ENCODE results near the gene EMP3. TPM values are rescaled to one million over a fixed set of nuclear protein-coding genes. Genes with fewer than 3 reads are reported as not detected.
"Not testable (repeated sequence)": the region's sequence is repeated elsewhere in the genome, so short reads cannot be mapped to it uniquely, and the experiment has no call there.

Gene EMP3
- total RNA-seq, 1 donor, result 185 TPM

DNA sequence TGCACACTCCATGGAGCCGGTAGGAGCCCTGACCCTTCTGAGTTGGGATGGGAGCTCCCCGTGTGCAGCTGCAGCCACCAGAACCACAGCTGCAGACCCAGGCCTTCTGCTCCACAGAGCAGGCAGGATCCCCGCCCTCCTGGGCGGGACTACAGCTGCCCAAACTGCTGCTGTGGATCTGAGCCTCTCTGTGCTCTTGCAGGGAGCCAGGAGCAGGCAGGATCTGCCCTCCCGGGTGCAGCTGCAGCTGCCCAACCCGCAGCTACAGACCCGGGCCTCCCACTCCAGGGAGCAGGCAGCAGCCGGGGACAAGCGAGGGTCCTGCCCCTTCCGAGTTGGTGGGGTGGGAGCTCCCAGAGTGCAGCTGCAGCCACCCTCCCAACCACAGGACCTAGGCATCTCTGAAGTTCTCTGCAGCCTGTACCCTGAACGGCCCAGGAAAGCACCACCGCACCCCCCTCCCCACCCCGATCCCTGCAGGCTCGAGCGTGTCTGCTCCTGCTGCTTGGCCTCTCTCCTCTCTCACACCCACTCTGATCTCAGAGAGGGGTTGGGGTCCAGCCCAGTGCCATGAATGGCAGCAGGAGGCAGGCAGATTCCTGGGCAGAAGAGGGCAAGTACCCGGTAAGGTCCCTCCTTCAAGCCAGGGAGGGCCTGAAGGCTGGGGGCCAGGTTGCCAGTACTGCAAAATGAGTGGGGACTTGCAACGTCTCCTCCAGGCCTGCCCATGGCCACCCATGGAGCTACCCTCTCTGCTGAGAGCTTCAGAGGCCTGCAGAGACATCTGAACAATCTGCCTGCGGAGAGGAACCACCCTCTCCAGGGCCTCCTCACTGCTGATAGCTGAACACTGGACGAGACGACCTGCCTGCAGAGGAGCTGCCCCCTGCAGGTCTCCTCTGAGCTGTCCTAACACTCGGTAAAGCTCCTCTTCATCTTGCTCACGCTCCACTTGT lies 16.4 kb upstream of the EMP3 start:
- H3K27me3 ChIP-seq (ENCODE audit: insufficient read depth, low read length), result no peaks in the 10 kb centered on the region
- TF ChIP-seq, protein P1, sequence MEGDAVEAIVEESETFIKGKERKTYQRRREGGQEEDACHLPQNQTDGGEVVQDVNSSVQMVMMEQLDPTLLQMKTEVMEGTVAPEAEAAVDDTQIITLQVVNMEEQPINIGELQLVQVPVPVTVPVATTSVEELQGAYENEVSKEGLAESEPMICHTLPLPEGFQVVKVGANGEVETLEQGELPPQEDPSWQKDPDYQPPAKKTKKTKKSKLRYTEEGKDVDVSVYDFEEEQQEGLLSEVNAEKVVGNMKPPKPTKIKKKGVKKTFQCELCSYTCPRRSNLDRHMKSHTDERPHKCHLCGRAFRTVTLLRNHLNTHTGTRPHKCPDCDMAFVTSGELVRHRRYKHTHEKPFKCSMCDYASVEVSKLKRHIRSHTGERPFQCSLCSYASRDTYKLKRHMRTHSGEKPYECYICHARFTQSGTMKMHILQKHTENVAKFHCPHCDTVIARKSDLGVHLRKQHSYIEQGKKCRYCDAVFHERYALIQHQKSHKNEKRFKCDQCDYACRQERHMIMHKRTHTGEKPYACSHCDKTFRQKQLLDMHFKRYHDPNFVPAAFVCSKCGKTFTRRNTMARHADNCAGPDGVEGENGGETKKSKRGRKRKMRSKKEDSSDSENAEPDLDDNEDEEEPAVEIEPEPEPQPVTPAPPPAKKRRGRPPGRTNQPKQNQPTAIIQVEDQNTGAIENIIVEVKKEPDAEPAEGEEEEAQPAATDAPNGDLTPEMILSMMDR (IDR thresholded peaks at IDR 0.05; ENCODE audit: extremely low read depth, low read depth, low read length), result no peak
- H3K9me3 ChIP-seq (ENCODE audit: low read depth, low read length), result no peaks in the 10 kb centered on the region
- no peaks in the 10 kb centered on the region for H3K4me1 ChIP-seq (ENCODE audit: insufficient read depth, low read length)
- H3K27ac ChIP-seq (ENCODE audit: low read depth, low read length), result no peak overlapping the region
- H3K79me2 ChIP-seq (ENCODE audit: insufficient read depth, low read length), result no peaks in the 10 kb centered on the region
- H4K20me1 ChIP-seq (ENCODE audit: insufficient read depth, low read length), result no peaks in the 10 kb centered on the region
- no peak for DNase-seq (ENCODE audit: insufficient read length, low spot score, missing footprints)
- H3K4me2 ChIP-seq (ENCODE audit: insufficient read depth, low read length), result no peak overlapping the region
- no peaks in the 10 kb centered on the region for H3K36me3 ChIP-seq (ENCODE audit: insufficient read depth, low read length)
- no peak overlapping the region for H2AFZ ChIP-seq (ENCODE audit: low read length)
- no peak overlapping the region for H3K4me3 ChIP-seq (ENCODE audit: insufficient read depth, low read length)

GRCh38 chr19:48309731-48310130 lies 15.6 kb upstream of the EMP3 start:
- not testable (repeated sequence) for H3K27ac ChIP-seq (ENCODE audit: low read depth, low read length); H3K9me3 ChIP-seq (ENCODE audit: low read depth, low read length); H3K4me2 ChIP-seq (ENCODE audit: insufficient read depth, low read length); H3K27me3 ChIP-seq (ENCODE audit: insufficient read depth, low read length); H3K4me3 ChIP-seq (ENCODE audit: insufficient read depth, low read length); H3K4me1 ChIP-seq (ENCODE audit: insufficient read depth, low read length); H4K20me1 ChIP-seq (ENCODE audit: insufficient read depth, low read length); H2AFZ ChIP-seq (ENCODE audit: low read length); H3K79me2 ChIP-seq (ENCODE audit: insufficient read depth, low read length); H3K36me3 ChIP-seq (ENCODE audit: insufficient read depth, low read length)
- DNase-seq (ENCODE audit: insufficient read length, low spot score, missing footprints), result peak; percentile 18

DNA sequence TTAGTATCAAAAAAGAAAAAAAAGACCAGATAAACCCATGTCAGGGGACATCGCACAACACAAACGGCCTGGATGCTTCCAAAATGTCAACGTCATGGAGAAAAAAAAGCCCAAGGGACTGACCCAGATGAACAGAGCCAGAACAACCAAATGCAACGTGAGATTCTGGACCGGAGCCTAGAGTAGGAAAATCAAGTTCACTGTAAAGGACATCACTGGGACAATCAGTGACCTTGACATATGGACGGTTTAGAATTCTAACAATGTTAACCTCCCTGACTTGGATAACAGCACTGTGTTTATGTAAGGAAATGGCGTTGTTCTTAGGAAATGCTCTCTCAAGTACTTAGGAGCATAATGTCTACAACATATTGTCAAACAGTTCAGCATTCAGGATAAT lies 15.1 kb upstream of the EMP3 start:
- no peaks in the 10 kb centered on the region for H3K9me3 ChIP-seq (ENCODE audit: low read depth, low read length)
- H3K27ac ChIP-seq (ENCODE audit: low read depth, low read length), result no peak overlapping the region
- H3K36me3 ChIP-seq (ENCODE audit: insufficient read depth, low read length), result no peaks in the 10 kb centered on the region
- no peak overlapping the region for H3K4me3 ChIP-seq (ENCODE audit: insufficient read depth, low read length)
- no peaks in the 10 kb centered on the region for H3K27me3 ChIP-seq (ENCODE audit: insufficient read depth, low read length)
- no peaks in the 10 kb centered on the region for H4K20me1 ChIP-seq (ENCODE audit: insufficient read depth, low read length)
- H2AFZ ChIP-seq (ENCODE audit: low read length), result no peak overlapping the region
- no peak overlapping the region for H3K4me2 ChIP-seq (ENCODE audit: insufficient read depth, low read length)
- TF ChIP-seq, protein P1 (IDR thresholded peaks at IDR 0.05; ENCODE audit: extremely low read depth, low read depth, low read length), result no peak
- H3K79me2 ChIP-seq (ENCODE audit: insufficient read depth, low read length), result no peaks in the 10 kb centered on the region
- no peaks in the 10 kb centered on the region for H3K4me1 ChIP-seq (ENCODE audit: insufficient read depth, low read length)
- DNase-seq (ENCODE audit: insufficient read length, low spot score, missing footprints), result no peak

DNA sequence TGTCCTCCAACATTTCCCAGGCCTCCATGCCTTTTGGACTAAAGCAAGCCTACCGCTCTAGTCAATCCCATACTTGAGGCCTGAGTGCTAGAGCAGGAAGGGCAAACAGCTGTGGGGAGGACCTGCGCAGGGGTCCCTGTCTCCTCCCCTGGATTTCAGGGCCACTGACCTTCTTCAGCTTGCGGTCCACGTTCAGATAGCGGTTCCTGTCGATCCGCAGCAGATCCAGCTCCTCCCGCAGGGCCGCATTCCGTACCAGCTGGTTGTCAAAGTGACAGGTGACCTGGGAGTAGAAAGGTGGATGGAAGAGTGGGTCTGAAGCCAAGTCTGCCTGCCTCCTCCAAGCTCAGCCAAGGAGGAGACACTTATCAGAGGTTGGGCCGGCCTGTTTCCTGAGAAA lies 14.0 kb upstream of the EMP3 start:
- H4K20me1 ChIP-seq (ENCODE audit: insufficient read depth, low read length), result no peaks in the 10 kb centered on the region
- no peak overlapping the region for H3K27ac ChIP-seq (ENCODE audit: low read depth, low read length)
- H3K36me3 ChIP-seq (ENCODE audit: insufficient read depth, low read length), result no peaks in the 10 kb centered on the region
- H3K9me3 ChIP-seq (ENCODE audit: low read depth, low read length), result no peaks in the 10 kb centered on the region
- no peak overlapping the region for H3K4me2 ChIP-seq (ENCODE audit: insufficient read depth, low read length)
- TF ChIP-seq, protein P1 (IDR thresholded peaks at IDR 0.05; ENCODE audit: extremely low read depth, low read depth, low read length), result no peak
- peak; percentile 30 for DNase-seq (ENCODE audit: insufficient read length, low spot score, missing footprints)
- H2AFZ ChIP-seq (ENCODE audit: low read length), result no peak overlapping the region
- H3K4me1 ChIP-seq (ENCODE audit: insufficient read depth, low read length), result no peaks in the 10 kb centered on the region
- no peaks in the 10 kb centered on the region for H3K79me2 ChIP-seq (ENCODE audit: insufficient read depth, low read length)
- no peaks in the 10 kb centered on the region for H3K27me3 ChIP-seq (ENCODE audit: insufficient read depth, low read length)
- no peak overlapping the region for H3K4me3 ChIP-seq (ENCODE audit: insufficient read depth, low read length)
